Inferior parietal cortex (tissue), 1 donor: ENCODE measurements around the gene PDIA5.

Experiments
- DNase-seq: peaks from one replicate; pipeline ENCODE4 v3.0.0-alpha.2; 2016; ENCODE audit errors: extremely low spot score

Gene PDIA5

GRCh38 chr3:123113889-123114450 lies 47.1 kb downstream of the PDIA5 start:
- DNase-seq = no peak

DNA sequence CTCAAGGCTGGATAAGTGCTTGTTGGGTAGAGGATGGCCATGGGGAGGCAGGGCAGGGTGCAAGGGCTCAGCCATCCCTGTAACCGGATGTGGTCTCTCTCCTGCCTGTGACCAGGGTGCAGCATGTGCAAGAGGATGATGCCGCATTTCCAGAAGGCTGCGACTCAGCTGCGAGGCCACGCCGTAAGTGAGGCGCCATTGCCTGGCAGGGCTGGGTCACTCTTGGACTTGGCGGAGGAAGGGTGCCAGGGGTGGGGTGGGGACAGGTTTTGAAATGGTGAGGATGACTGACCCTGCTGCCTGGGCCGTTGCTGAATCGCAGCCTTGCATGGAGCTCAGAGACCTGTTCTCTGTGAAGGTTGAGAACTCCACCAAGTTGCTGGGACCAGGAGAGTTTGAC lies 49.3 kb downstream of the PDIA5 start:
- DNase-seq = no peak

- no peak for DNase-seq
These were observed 52.6 kb downstream of the PDIA5 start for GRCh38 chr3:123119388-123119787.

GRCh38 chr3:123119802-123120201 lies 53.0 kb downstream of the PDIA5 start:
- no peak for DNase-seq

- DNase-seq = no peak
These were observed 53.7 kb downstream of the PDIA5 start for GRCh38 chr3:123120573-123120972.

DNA sequence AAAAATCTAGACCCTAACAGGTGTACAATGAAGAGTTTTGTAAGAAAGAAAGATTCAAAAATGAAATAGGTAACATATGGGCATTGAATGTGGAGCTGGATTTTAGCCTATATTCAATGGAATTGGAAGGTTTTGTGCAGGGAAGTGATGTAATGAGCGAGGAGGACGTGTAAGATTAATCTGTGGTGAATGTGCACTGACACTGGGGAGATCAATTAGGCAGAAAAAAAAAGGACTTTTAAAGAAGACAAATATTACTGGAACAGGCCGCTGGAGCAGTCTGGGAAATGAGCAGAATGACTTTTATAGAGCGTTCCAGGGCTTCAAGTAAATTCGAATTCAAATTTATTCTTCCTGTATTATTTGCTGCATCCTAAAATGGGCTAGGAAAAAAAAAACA lies 55.2 kb downstream of the PDIA5 start:
- DNase-seq = no peak

- no peak for DNase-seq
These were observed 55.9 kb downstream of the PDIA5 start for GRCh38 chr3:123122525-123123315.

GRCh38 chr3:123123716-123124616 lies 57.1 kb downstream of the PDIA5 start:
- no peak for DNase-seq

- no peak for DNase-seq
These were observed 58.1 kb downstream of the PDIA5 start for GRCh38 chr3:123124971-123125370.

DNA sequence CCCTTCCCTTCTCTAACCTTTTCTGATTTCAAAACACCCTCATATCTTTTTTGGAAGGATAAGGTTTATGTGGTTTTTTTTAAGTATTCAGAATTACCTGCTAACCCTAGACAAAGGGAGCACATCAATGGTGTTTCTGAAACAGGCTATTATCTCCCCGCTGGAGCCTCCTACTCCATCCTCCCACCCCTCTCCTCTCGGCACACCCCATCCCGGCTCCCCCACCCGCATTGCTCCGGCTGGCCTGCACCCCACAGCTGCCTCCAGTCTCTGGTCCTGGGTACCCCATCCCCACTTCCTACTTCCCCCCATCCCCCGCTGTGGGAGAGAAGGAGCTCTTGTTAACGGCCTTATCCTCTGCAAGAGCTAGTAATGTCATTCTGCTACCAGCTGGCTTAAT lies 59.2 kb downstream of the PDIA5 start:
- DNase-seq = no peak

DNA sequence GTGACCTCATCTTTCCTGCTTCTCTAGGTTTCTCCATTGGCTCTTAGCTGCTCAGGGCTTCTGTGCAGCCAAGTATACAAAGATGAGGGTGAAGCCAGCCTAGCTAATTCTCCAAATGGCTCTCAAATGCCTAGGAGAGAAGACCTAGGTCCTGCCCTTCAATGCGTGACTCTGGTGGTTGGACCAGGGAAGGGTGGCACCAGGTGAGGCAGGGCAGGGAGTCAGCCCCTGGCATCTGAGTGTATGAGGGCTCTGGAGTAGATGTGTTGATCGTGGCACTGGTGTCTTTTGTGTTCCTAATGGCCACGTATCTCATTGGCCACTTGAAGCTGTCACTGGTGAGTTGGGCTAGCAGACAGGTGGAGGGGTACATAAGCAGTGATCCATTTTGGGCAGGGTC lies 59.8 kb downstream of the PDIA5 start:
- no peak for DNase-seq

DNA sequence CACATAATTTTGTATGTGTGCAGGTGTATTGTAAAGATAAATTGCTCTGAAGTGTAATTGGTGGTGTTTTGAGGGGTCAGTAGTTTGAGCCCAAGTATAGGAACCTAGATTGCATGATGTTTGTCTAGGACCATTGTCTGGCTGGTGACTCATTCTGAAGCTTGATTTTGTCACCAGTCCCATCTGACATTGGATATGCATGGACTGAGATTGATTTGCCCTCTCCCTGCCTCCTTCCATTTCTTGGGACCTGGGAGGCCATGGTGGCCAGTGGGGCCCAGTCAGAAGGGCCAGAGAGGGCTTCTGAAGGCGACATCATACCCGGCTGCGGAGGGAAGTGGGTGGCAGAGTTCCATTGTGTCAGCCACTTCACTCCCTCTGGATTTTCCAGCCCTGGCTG lies 62.3 kb downstream of the PDIA5 start:
- no peak for DNase-seq

DNA sequence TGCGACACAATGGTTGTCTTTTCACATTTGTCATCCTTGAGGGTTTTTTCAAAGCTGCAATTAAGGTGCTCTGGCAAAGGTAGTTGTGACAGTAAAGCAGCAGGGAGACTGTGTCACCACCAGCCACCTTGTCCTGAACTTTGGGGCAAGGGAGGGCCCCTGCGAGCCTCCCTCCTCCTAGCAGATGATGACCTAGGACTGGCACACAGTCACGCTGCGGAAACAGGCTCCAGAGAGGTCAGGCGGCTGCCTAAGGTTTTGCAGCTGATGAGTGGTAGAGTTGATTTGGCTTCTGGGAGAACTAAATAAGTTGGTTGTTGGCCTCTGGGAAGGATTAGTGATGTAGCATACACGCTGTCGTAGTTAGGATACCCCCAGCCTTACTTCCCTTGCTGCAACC lies 62.7 kb downstream of the PDIA5 start:
- DNase-seq = no peak

DNA sequence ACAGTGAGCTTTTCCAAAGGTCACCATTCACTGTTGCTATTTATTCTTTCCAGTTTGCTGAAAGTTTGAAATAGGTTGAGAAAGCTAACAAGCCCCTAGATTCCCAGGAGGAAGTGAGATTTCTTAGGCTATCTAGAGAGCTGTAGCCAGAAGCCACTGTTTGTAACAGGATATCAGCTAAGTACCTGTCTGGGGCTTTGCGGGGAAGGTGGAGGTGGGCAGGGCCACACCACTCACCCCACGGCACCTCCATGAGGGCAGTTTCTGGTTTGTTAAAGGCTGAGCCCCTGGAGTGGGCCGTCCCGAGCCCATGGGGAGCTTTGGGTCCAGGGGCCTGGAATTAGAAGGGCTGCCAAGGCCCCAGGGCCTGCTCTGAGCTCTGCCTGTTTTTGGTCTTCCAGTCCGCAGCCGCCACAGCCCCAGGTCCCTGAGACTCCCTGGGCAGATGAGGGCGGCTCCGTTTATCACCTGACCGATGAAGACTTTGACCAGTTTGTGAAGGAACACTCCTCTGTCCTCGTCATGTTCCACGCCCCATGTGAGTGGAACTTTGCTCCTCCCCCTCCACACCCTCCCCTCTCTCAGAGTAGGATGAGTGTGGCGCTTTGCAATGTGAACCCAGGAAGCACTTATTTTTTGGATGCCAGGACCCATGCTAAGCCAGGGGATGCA lies 63.4 kb downstream of the PDIA5 start:
- no peak for DNase-seq

- DNase-seq = no peak
These were observed 67.8 kb downstream of the PDIA5 start for GRCh38 chr3:123134671-123135070.

- no peak for DNase-seq
These were observed 70.2 kb downstream of the PDIA5 start for GRCh38 chr3:123137001-123137400.

DNA sequence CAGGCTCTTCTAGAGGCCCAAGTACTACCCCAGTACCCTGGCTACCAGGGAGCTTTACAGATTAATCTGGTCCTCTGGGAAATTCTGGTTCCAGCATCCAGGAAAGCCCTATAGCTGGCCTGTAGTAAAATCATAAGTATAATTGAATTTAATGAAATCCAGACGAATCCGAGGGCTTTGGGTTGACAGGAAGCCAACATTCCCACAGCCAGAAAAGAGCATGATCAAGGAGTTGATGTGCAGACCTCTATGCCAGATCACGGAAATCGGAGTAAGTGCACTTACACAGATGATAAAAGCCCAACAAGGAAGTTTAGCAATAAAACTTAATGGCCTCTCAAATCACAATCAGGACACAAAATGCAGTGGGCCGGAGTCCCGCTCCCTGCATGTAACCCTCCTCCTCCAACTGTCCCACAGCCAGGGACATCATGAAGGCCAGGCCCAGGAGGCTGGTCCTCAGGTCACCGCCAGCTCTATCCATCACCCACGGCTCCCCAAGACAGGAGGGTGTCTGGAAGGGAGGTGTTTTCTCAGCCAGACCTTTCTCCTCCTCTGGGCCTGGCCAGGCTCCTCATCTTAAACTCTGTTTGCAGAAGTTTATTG lies 72.1 kb downstream of the PDIA5 start:
- DNase-seq = no peak

- DNase-seq = no peak
These were observed 72.7 kb downstream of the PDIA5 start for GRCh38 chr3:123139522-123139921.

- no peak for DNase-seq
These were observed 73.7 kb downstream of the PDIA5 start for GRCh38 chr3:123140550-123140949.

- no peak for DNase-seq
These were observed 74.5 kb downstream of the PDIA5 start for GRCh38 chr3:123141276-123141675.

DNA sequence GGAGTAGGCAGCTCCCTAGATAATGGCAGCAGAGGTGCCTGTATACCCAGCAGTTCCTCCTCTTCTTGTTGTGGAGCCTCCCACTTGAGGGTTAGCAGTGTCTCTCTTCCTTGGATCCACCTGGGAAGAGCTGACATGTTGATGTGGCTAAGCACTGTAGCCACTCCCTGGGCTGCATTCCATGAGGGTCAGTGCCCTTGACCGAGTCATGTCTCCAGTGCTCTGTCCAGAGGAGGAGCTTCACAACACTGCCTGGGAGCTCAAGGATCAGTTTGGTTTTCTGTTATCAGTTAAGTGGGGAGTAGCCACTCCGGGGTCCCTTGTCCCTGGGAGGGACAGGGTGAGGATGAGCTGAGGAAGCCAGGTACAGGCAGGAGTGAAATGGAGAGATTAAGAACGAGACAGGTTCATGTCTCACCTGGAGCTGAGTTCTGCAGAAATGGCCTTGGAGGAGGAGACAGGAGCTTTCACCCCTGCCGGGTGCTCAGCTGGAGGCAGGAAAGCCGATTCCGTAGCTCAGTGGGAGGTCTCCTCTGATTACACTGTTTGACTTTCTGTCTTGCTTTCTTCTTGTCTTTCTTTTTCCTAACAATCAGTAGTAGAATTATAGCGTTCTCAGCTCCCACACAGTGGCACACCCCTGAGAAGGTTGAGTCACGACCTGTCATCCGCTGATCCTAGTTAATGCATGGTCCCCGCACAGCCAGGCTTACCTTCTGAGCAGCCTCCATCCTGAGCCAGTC lies 77.0 kb downstream of the PDIA5 start:
- DNase-seq = no peak
